Parathyroid adenoma (tissue), 2 donors: ENCODE measurements around the gene RRBP1.

ENCODE experiments used
- H2AFZ ChIP-seq: fragments of 300-600 bp; sonication (generic); one replicate; pipeline ENCODE4 v1.7.0; 2017; ENCODE audit warnings: antibody characterized with exemption, mild to moderate bottlenecking
- H3K27ac ChIP-seq: fragments of 300-600 bp; sonication (generic); one replicate; pipeline ENCODE4 v1.7.0; 2017
- H3K27me3 ChIP-seq: fragments of 300-600 bp; sonication (generic); one replicate; pipeline ENCODE4 v1.7.0; 2017; ENCODE audit warnings: low read length; ENCODE audit not compliant: control insufficient read depth, insufficient read depth
- H3K36me3 ChIP-seq: fragments of 300-600 bp; sonication (generic); one replicate; pipeline ENCODE4 v1.7.0; 2017; ENCODE audit warnings: low read length; ENCODE audit not compliant: control insufficient read depth, insufficient read depth
- H3K4me1 ChIP-seq: fragments of 300-600 bp; sonication (generic); one replicate; pipeline ENCODE4 v1.7.0; 2017; ENCODE audit warnings: control low read depth
- H3K4me2 ChIP-seq: fragments of 300-600 bp; sonication (generic); one replicate; pipeline ENCODE4 v1.7.0; 2017; ENCODE audit warnings: low read length
- H3K4me3 ChIP-seq: fragments of 300-600 bp; sonication (generic); one replicate; pipeline ENCODE4 v1.7.0; 2017; ENCODE audit warnings: low read depth, low read length
- H3K79me2 ChIP-seq: fragments of 300-600 bp; sonication (generic); one replicate; pipeline ENCODE4 v1.7.0; 2017; ENCODE audit warnings: control low read depth
- H3K9ac ChIP-seq: fragments of 300-600 bp; sonication (generic); one replicate; pipeline ENCODE4 v1.7.0; 2017; ENCODE audit warnings: mild to moderate bottlenecking
- H3K9me3 ChIP-seq: fragments of 300-600 bp; sonication (generic); one replicate; pipeline ENCODE4 v1.7.0; 2017; ENCODE audit warnings: low read length; ENCODE audit not compliant: control insufficient read depth
- CTCF ChIP-seq: fragments of 300-600 bp; sonication (generic); IDR thresholded peaks from one replicate; pipeline ENCODE4 v1.7.0; 2017; ENCODE audit warnings: antibody characterized with exemption, mild to moderate bottlenecking
- donor health status: primary hyperparathyroidism.

The RRBP1 gene

GRCh38 chr20:17568045-17568788 lies 113.8 kb downstream of the RRBP1 start:
- H3K4me2 ChIP-seq = peak overlapping the region; percentile 82
- peaks cover 3% of the 10 kb centered on the region for H3K4me1 ChIP-seq
- no peaks in the 10 kb centered on the region for H3K27me3 ChIP-seq
- no peak overlapping the region for H3K9ac ChIP-seq
- H3K36me3 ChIP-seq = no peaks in the 10 kb centered on the region
- peak overlapping the region; percentile 52 for H3K4me3 ChIP-seq
- H3K79me2 ChIP-seq = peaks cover 19% of the 10 kb centered on the region
- no peaks in the 10 kb centered on the region for H3K9me3 ChIP-seq
- H3K27ac ChIP-seq = peak overlapping the region; percentile 98
- TF ChIP-seq CTCF = no peak
- H2AFZ ChIP-seq = peak overlapping the region; percentile 72

GRCh38 chr20:17566345-17566744 lies 115.7 kb downstream of the RRBP1 start:
- no peak for TF ChIP-seq CTCF
- Histone ChIP-seq H3K4me1 (no peaks in the 10 kb centered on the region), H3K79me2 (peaks cover 4% of the 10 kb centered on the region), H3K4me3 (no peak overlapping the region), H3K4me2 (no peak overlapping the region), H3K9me3 (no peaks in the 10 kb centered on the region), H3K9ac (no peak overlapping the region), H3K27ac (no peak overlapping the region), H3K27me3 (no peaks in the 10 kb centered on the region), H2AFZ (no peak overlapping the region), H3K36me3 (no peaks in the 10 kb centered on the region)

GRCh38 chr20:17565169-17565845 lies 116.7 kb downstream of the RRBP1 start:
- TF ChIP-seq CTCF = no peak
- H3K9ac ChIP-seq = no peak overlapping the region
- no peak overlapping the region for H2AFZ ChIP-seq
- H3K79me2 ChIP-seq = no peaks in the 10 kb centered on the region
- no peaks in the 10 kb centered on the region for H3K27me3 ChIP-seq
- no peaks in the 10 kb centered on the region for H3K36me3 ChIP-seq
- H3K4me1 ChIP-seq = no peaks in the 10 kb centered on the region
- H3K4me2 ChIP-seq = no peak overlapping the region
- no peaks in the 10 kb centered on the region for H3K9me3 ChIP-seq
- H3K4me3 ChIP-seq = no peak overlapping the region
- H3K27ac ChIP-seq = no peak overlapping the region
